RWPE2 (cell line): ENCODE results near the gene HPSE2.
"Not testable (repeated sequence)": the region's sequence is repeated elsewhere in the genome, so short reads cannot be mapped to it uniquely, and the experiment has no call there.

Experiments
- ATAC-seq: fragments of 200-7000 bp; cut with Tn5 transposase; 3 replicates; pipeline ENCODE4 v1.9.1; 2021; ENCODE audit warnings: low read depth
- DNase-seq: peaks from one replicate; pipeline ENCODE4 v3.0.0-alpha.2; 2020; ENCODE audit warnings: low spot score
- H3K27ac ChIP-seq: fragments of 450-650 bp; 2 replicates; pipeline ENCODE4 v1.5.1; 2017; ENCODE audit warnings: mild to moderate bottlenecking; ENCODE audit not compliant: poor library complexity, severe bottlenecking
- H3K27me3 ChIP-seq: fragments of 250-450 bp; sonication (Bioruptor Pico); 2 replicates; pipeline ENCODE4 v1.5.1; 2021; ENCODE audit warnings: mild to moderate bottlenecking, moderate library complexity; ENCODE audit not compliant: insufficient read depth, poor library complexity, severe bottlenecking
- H3K36me3 ChIP-seq: fragments of 250-450 bp; sonication (Bioruptor Pico); 2 replicates; pipeline ENCODE4 v1.5.1; 2020; ENCODE audit warnings: low read depth, mild to moderate bottlenecking, moderate library complexity
- H3K4me1 ChIP-seq: fragments of 250-450 bp; sonication (Bioruptor Pico); 2 replicates; pipeline ENCODE4 v1.5.1; 2021; ENCODE audit warnings: mild to moderate bottlenecking, moderate library complexity; ENCODE audit not compliant: insufficient read depth, poor library complexity, severe bottlenecking
- H3K4me3 ChIP-seq: fragments of 250-450 bp; sonication (Bioruptor Pico); 2 replicates; pipeline ENCODE4 v1.5.1; 2021; ENCODE audit warnings: mild to moderate bottlenecking, moderate library complexity; ENCODE audit not compliant: severe bottlenecking
- H3K9me3 ChIP-seq: fragments of 250-450 bp; sonication (Bioruptor Pico); 2 replicates; pipeline ENCODE4 v1.5.1; 2021; ENCODE audit warnings: mild to moderate bottlenecking, moderate library complexity; ENCODE audit not compliant: severe bottlenecking
- CTCF ChIP-seq: fragments of 450-650 bp; IDR thresholded peaks from one replicate; pipeline ENCODE4 v1.5.1; 2017; ENCODE audit warnings: mild to moderate bottlenecking, moderate library complexity; ENCODE audit not compliant: poor library complexity, severe bottlenecking

The HPSE2 gene

GRCh38 chr10:99266383-99266782 lies 30.7 kb upstream of the HPSE2 start:
- Histone ChIP-seq H3K27me3 (no peaks in the 10 kb centered on the region), H3K36me3 (no peaks in the 10 kb centered on the region), H3K9me3 (no peaks in the 10 kb centered on the region), H3K4me1 (no peaks in the 10 kb centered on the region), H3K27ac (no peak overlapping the region), H3K4me3 (no peak overlapping the region)
- no peak for TF ChIP-seq CTCF
- no peak for ATAC-seq
- no peak for DNase-seq

GRCh38 chr10:99248824-99249223 lies 13.2 kb upstream of the HPSE2 start:
- ATAC-seq: no peak
- Histone ChIP-seq H3K4me1 (no peaks in the 10 kb centered on the region), H3K4me3 (no peak overlapping the region)

GRCh38 chr10:99247893-99248292 lies 12.2 kb upstream of the HPSE2 start:
- H3K9me3 ChIP-seq, H3K27ac ChIP-seq, H3K27me3 ChIP-seq, DNase-seq, H3K4me3 ChIP-seq, ATAC-seq, H3K36me3 ChIP-seq, H3K4me1 ChIP-seq: not testable (repeated sequence)

More at GRCh38 chr10:99248824-99249223, 13.2 kb upstream of the HPSE2 start:
- Histone ChIP-seq H3K9me3 (no peaks in the 10 kb centered on the region), H3K27me3 (no peaks in the 10 kb centered on the region), H3K27ac (no peak overlapping the region), H3K36me3 (no peaks in the 10 kb centered on the region)
- DNase-seq: no peak
- no peak for TF ChIP-seq CTCF

DNA sequence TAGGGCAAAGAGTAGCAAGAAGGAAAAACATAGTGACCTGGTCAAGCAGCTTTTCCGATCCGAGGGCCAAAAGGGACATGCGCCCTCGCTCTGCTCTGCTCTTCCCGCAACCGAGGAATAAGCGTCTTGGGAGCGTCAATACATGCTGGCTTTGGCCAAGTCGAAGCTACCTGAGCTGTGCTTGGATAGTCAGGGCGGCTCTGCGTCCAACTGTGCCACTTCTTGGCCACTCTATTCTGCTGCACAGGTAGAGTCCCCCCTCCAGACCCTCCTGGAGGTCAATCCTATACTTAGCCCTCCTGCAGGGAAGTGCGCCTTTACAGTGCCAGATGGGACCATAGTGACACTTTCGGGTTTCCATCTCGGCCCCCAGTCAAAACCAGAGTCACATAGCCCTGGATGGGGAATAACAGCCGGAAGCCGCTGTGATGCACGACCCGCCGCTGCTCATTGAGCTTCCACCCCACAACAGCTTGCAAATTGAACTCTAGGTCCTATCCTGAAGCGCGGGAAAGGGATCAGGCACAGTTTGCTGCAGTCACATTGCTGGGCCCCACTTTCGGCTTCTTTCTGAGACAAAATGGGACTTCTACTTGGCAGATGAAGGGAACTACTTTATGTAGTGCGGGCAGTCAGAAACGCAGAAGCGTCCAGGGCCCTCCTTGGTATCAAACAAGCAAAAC lies 1.1 kb upstream of the HPSE2 start:
- Histone ChIP-seq H3K27ac (no peak overlapping the region), H3K27me3 (peaks cover 66% of the 10 kb centered on the region), H3K36me3 (no peaks in the 10 kb centered on the region), H3K4me3 (no peak overlapping the region), H3K9me3 (no peaks in the 10 kb centered on the region), H3K4me1 (no peaks in the 10 kb centered on the region)
- ATAC-seq (no peak), DNase-seq (no peak)
- TF ChIP-seq CTCF: no peak

- Histone ChIP-seq H3K4me1 (no peaks in the 10 kb centered on the region), H3K4me3 (no peak overlapping the region), H3K27me3 (peaks cover 83% of the 10 kb centered on the region), H3K36me3 (no peaks in the 10 kb centered on the region), H3K27ac (no peak overlapping the region), H3K9me3 (no peaks in the 10 kb centered on the region)
- ATAC-seq (no peak), DNase-seq (no peak)
- TF ChIP-seq CTCF: no peak
Measured at GRCh38 chr10:99234791-99235657, 628 bp downstream of the HPSE2 start.
